ENCODE measurements around the gene ATP6V1F. TPM values are rescaled to one million over a fixed set of nuclear protein-coding genes. Genes with fewer than 3 reads are reported as not detected.

The ATP6V1F gene
- total RNA-seq, 1 experiment from 2014 or later: 130 TPM

Other genes with a start within 250 kb of the ATP6V1F start
- 0.74 and 0.80 TPM in 2 replicates for gene GARIN1A, start 190.6 kb upstream of the ATP6V1F start, total RNA-seq (2014; rRNA removed; shearing (Covaris generic))
- 594 and 622 TPM in 2 replicates for gene CALU, start 123.5 kb upstream of the ATP6V1F start, total RNA-seq (2014; rRNA removed; shearing (Covaris generic))
- gene OPN1SW, start 87.1 kb upstream of the ATP6V1F start, total RNA-seq (2014; rRNA removed; shearing (Covaris generic)): not detected in 2 replicates
- 7.7 and 8.9 TPM in 2 replicates for gene CCDC136, start 70.9 kb upstream of the ATP6V1F start, total RNA-seq (2014; rRNA removed; shearing (Covaris generic))
- gene FLNC, start 32.5 kb upstream of the ATP6V1F start, total RNA-seq (2014; rRNA removed; shearing (Covaris generic)): 67.5 and 81.1 TPM in 2 replicates
- gene KCP, start 47.9 kb downstream of the ATP6V1F start, total RNA-seq (2014; rRNA removed; shearing (Covaris generic)): 0.06 and 0.48 TPM in 2 replicates
- 0.60 and 2.2 TPM in 2 replicates for gene IRF5, start 75.1 kb downstream of the ATP6V1F start, total RNA-seq (2014; rRNA removed; shearing (Covaris generic))
- 135 and 137 TPM in 2 replicates for gene TNPO3, start 192.3 kb downstream of the ATP6V1F start, total RNA-seq (2014; rRNA removed; shearing (Covaris generic))

Measured in Daoy (cell line).